GM21717 (cell line): ENCODE measurements around the gene GFRA1.

ENCODE experiments used
- ATAC-seq: cut with Tn5 transposase; IDR thresholded peaks from one replicate; pipeline ENCODE4 v1.9.1; 2021; ENCODE audit warnings: mild to moderate bottlenecking, moderate library complexity; ENCODE audit not compliant: unreplicated experiment

Gene GFRA1

GRCh38 chr10:116109481-116109880, 163.5 kb downstream of the GFRA1 start:
- ATAC-seq, result no peak

- ATAC-seq, result no peak
Observed at GRCh38 chr10:116108095-116108494, 164.9 kb downstream of the GFRA1 start.

- no peak for ATAC-seq
Observed at GRCh38 chr10:116106611-116107010, 166.4 kb downstream of the GFRA1 start.

- no peak for ATAC-seq
Observed at GRCh38 chr10:116105264-116105663, 167.7 kb downstream of the GFRA1 start.

- ATAC-seq, result no peak
Observed at GRCh38 chr10:116104210-116104932, 168.6 kb downstream of the GFRA1 start.

GRCh38 chr10:116103668-116104067, 169.3 kb downstream of the GFRA1 start:
- ATAC-seq, result no peak

- ATAC-seq, result no peak
Observed at GRCh38 chr10:116101616-116102315, 171.2 kb downstream of the GFRA1 start.

GRCh38 chr10:116100984-116101383, 172.0 kb downstream of the GFRA1 start:
- ATAC-seq, result no peak

- ATAC-seq, result no peak
Observed at GRCh38 chr10:116099023-116099420, 174.0 kb downstream of the GFRA1 start.

GRCh38 chr10:116098411-116099022, 174.5 kb downstream of the GFRA1 start:
- no peak for ATAC-seq

GRCh38 chr10:116097239-116097784, 175.7 kb downstream of the GFRA1 start:
- ATAC-seq, result no peak

GRCh38 chr10:116096526-116096925, 176.5 kb downstream of the GFRA1 start:
- no peak for ATAC-seq

GRCh38 chr10:116094356-116094755, 178.7 kb downstream of the GFRA1 start:
- no peak for ATAC-seq

- no peak for ATAC-seq
Observed at GRCh38 chr10:116093031-116093430, 180.0 kb downstream of the GFRA1 start.

GRCh38 chr10:116088985-116089384, 184.0 kb downstream of the GFRA1 start:
- ATAC-seq, result no peak

- no peak for ATAC-seq
Observed at GRCh38 chr10:116085323-116085722, 187.7 kb downstream of the GFRA1 start.

GRCh38 chr10:116084161-116084560, 188.8 kb downstream of the GFRA1 start:
- ATAC-seq, result no peak

- ATAC-seq, result no peak
Observed at GRCh38 chr10:116083226-116083762, 189.7 kb downstream of the GFRA1 start.

- no peak for ATAC-seq
Observed at GRCh38 chr10:116082762-116083161, 190.2 kb downstream of the GFRA1 start.

GRCh38 chr10:116082206-116082605, 190.8 kb downstream of the GFRA1 start:
- ATAC-seq, result no peak

GRCh38 chr10:116080553-116080952, 192.5 kb downstream of the GFRA1 start:
- ATAC-seq, result no peak
